DOHH2 (cell line): Measurements from ENCODE around the gene IMPG1.

Experiments used
- CTCF ChIP-seq: fragments of 200-600 bp; sonication (generic); IDR thresholded peaks from one replicate; pipeline ENCODE4 v1.5.1; 2014; ENCODE audit warnings: antibody characterized with exemption, mild to moderate bottlenecking, low read depth, low read length; ENCODE audit not compliant: poor library complexity, severe bottlenecking
- EZH2phosphoT487 ChIP-seq: fragments of 200-600 bp; sonication (generic); IDR thresholded peaks from 2 replicates; pipeline ENCODE4 v1.6.1; 2017; ENCODE audit warnings: borderline replicate concordance, mild to moderate bottlenecking, antibody characterized with exemption, low read length, moderate library complexity, mixed read lengths

GRCh38 chr6:76003686-76004085 lies 68.8 kb downstream of the IMPG1 start:
- TF ChIP-seq CTCF (no peak), EZH2phosphoT487 (no peak)
